CMK (cell line): ENCODE data around the gene MT1M.
"Not testable (repeated sequence)": the region's sequence is repeated elsewhere in the genome, so short reads cannot be mapped to it uniquely, and the experiment has no call there.

Experiments
- DNase-seq: peaks from one replicate; pipeline ENCODE4 v3.0.0-alpha.2; 2010; ENCODE audit warnings: low read depth

MT1M gene

GRCh38 chr16:56608876-56609462 is 23.5 kb upstream of the MT1M start:
- no peak for DNase-seq

- no peak for DNase-seq
These were observed 23.0 kb upstream of the MT1M start for GRCh38 chr16:56609463-56609921.

- no peak for DNase-seq
These were observed 22.3 kb upstream of the MT1M start for GRCh38 chr16:56610017-56610608.

- DNase-seq, result no peak
These were observed 21.8 kb upstream of the MT1M start for GRCh38 chr16:56610609-56611111.

- no peak for DNase-seq
These were observed 21.1 kb upstream of the MT1M start for GRCh38 chr16:56611281-56611833.

GRCh38 chr16:56613706-56614105 is 18.8 kb upstream of the MT1M start:
- DNase-seq, result no peak

- no peak for DNase-seq
These were observed 17.9 kb upstream of the MT1M start for GRCh38 chr16:56614549-56614991.

GRCh38 chr16:56615353-56615752 is 17.1 kb upstream of the MT1M start:
- no peak for DNase-seq

GRCh38 chr16:56616608-56617211 is 15.7 kb upstream of the MT1M start:
- no peak for DNase-seq

GRCh38 chr16:56617212-56618085 is 15.0 kb upstream of the MT1M start:
- no peak for DNase-seq

- DNase-seq, result no peak
These were observed 14.3 kb upstream of the MT1M start for GRCh38 chr16:56618138-56618537.

- no peak for DNase-seq
These were observed 12.0 kb upstream of the MT1M start for GRCh38 chr16:56620339-56620897.

- DNase-seq, result not testable (repeated sequence)
These were observed 10.6 kb upstream of the MT1M start for GRCh38 chr16:56621665-56622445.

- not testable (repeated sequence) for DNase-seq
These were observed 9.3 kb upstream of the MT1M start for GRCh38 chr16:56623184-56623583.

GRCh38 chr16:56623637-56624036 is 8.8 kb upstream of the MT1M start:
- DNase-seq, result no peak

GRCh38 chr16:56625140-56625942 is 7.1 kb upstream of the MT1M start, which contains the start of gene MT1E:
MT1E (plus strand) TSS chr16:56625781; CDS start chr16:56625852, 71 bp downstream.
- DNase-seq, result no peak

GRCh38 chr16:56625943-56626654 is 6.4 kb upstream of the MT1M start:
- DNase-seq, result no peak

- no peak for DNase-seq
These were observed 5.8 kb upstream of the MT1M start for GRCh38 chr16:56626685-56627084.
